GM12878 (cell line): ENCODE measurements around the gene SAMD1. TPM values are rescaled to one million over a fixed set of nuclear protein-coding genes. Genes with fewer than 3 reads are reported as not detected.

ENCODE experiments used
- ATF7 ChIP-seq: fragments of 450-650 bp; IDR thresholded peaks from 2 replicates; pipeline ENCODE4 v1.6.1; 2016; ENCODE audit warnings: low read depth, mild to moderate bottlenecking
- CHD1 ChIP-seq: IDR thresholded peaks from 2 replicates; pipeline ENCODE4 v1.6.1; 2012; ENCODE audit warnings: low read depth, low read length, improper control_type of control experiment
- CREM ChIP-seq: IDR thresholded peaks from 2 replicates; pipeline ENCODE4 v1.6.1; 2014; ENCODE audit warnings: antibody characterized with exemption, low read depth
- EZH2 ChIP-seq: IDR thresholded peaks from 2 replicates; pipeline ENCODE4 v1.6.1; 2012; ENCODE audit warnings: low read depth, mild to moderate bottlenecking, control low read depth, inconsistent platforms, low read length, borderline replicate concordance; ENCODE audit not compliant: control insufficient read depth
- FOXM1 ChIP-seq: IDR thresholded peaks from 2 replicates; pipeline ENCODE4 v1.6.1; 2012; ENCODE audit warnings: low read depth, mild to moderate bottlenecking, inconsistent platforms, low read length, moderate library complexity
- HCFC1 ChIP-seq: fragments of 150-350 bp; IDR thresholded peaks from 2 replicates; pipeline ENCODE4 v1.6.1; 2014; ENCODE audit warnings: low read length
- JUND ChIP-seq: IDR thresholded peaks from 2 replicates; pipeline ENCODE4 v1.6.1; 2012; ENCODE audit warnings: low read depth, mild to moderate bottlenecking, low read length, improper control_type of control experiment, moderate library complexity
- KAT2A ChIP-seq: conservative IDR thresholded peaks from 2 replicates; pipeline ENCODE4 v1.6.1; 2011; ENCODE audit warnings: low read depth, low read length; ENCODE audit not compliant: control insufficient read depth
- MEF2B ChIP-seq: fragments of 450-650 bp; IDR thresholded peaks from 2 replicates; pipeline ENCODE4 v1.6.1; 2018; ENCODE audit warnings: mild to moderate bottlenecking, moderate library complexity; ENCODE audit not compliant: partially characterized antibody, poor library complexity, severe bottlenecking
- MXI1 ChIP-seq: fragments of 150-350 bp; IDR thresholded peaks from 2 replicates; pipeline ENCODE4 v1.6.1; 2011; ENCODE audit warnings: low read depth, mild to moderate bottlenecking, inconsistent platforms, low read length, improper control_type of control experiment
- PKNOX1 ChIP-seq: fragments of 450-650 bp; IDR thresholded peaks from 2 replicates; pipeline ENCODE4 v1.6.1; 2016; ENCODE audit warnings: mild to moderate bottlenecking
- RAD21 ChIP-seq: IDR thresholded peaks from 2 replicates; pipeline ENCODE4 v1.6.1; 2011; ENCODE audit warnings: mild to moderate bottlenecking, low read depth, low read length, moderate library complexity; ENCODE audit not compliant: insufficient read depth
- SIN3A ChIP-seq: IDR thresholded peaks from 2 replicates; pipeline ENCODE4 v1.6.1; 2012; ENCODE audit warnings: low read depth, low read length, improper control_type of control experiment
- SIX5 ChIP-seq: IDR thresholded peaks from 2 replicates; pipeline ENCODE4 v1.6.1; 2011; ENCODE audit warnings: mild to moderate bottlenecking, low read depth, low read length, moderate library complexity; ENCODE audit not compliant: severe bottlenecking
- SUPT20H ChIP-seq: IDR thresholded peaks from 2 replicates; pipeline ENCODE4 v1.6.1; 2011; ENCODE audit warnings: low read depth, mild to moderate bottlenecking, low read length, moderate library complexity, borderline replicate concordance; ENCODE audit not compliant: control insufficient read depth
- YBX1 ChIP-seq: fragments of 450-650 bp; IDR thresholded peaks from 2 replicates; pipeline ENCODE4 v1.6.1; 2016; ENCODE audit warnings: antibody characterized with exemption
- ZNF592 ChIP-seq: fragments of 450-650 bp; IDR thresholded peaks from 2 replicates; pipeline ENCODE4 v1.6.1; 2017; ENCODE audit warnings: mild to moderate bottlenecking, moderate library complexity
- ZSCAN29 ChIP-seq: fragments of 450-650 bp; IDR thresholded peaks from 2 replicates; pipeline ENCODE4 v1.6.1; 2017; ENCODE audit warnings: mild to moderate bottlenecking, moderate library complexity
- polyA plus RNA-seq, 11 experiments: library from polyadenylated mRNA; depleted of rRNA in 4 of 11; unstranded in 6 of 11; stranded (reverse) in 5 of 11; fragments of >200 nt; fragmentation: Nextera tagmentation in 4 of 11; fragmentation: Illumina TruSeq in 1 of 11; extraction: Ambion mirVana in 4 of 11; extraction: Trizol in 1 of 11; gene quantifications; 1 replicate in 1 of 11; 2 replicates in 10 of 11; pipeline versions ENCODE4 v1.2.1 to v1.2.3, GENCODE V29; 2011 to 2016; ENCODE audit warnings: inconsistent platforms in 2 of 11, missing spikeins in 2 of 11, low read depth in 1 of 11
- total RNA-seq, 4 experiments: library from RNA; depleted of rRNA in 3 of 4; stranded (reverse); fragments of >200 nt in 3 of 4; fragmentation: Illumina TruSeq in 1 of 4; extraction: Trizol in 1 of 4; gene quantifications; 2 replicates each; pipeline versions ENCODE4 v1.2.1 to v1.2.3, GENCODE V29; 2013 to 2021
- TF ChIP-seq, protein P1 (sequence below): IDR thresholded peaks from 2 replicates; pipeline ENCODE4 v1.6.1; 2011; ENCODE audit warnings: mild to moderate bottlenecking, low read depth, low read length, moderate library complexity; ENCODE audit not compliant: insufficient replicate concordance

The SAMD1 gene
- total and polyA plus RNA-seq, 10 of the 15 experiments (the other 5 are each of a cell fraction or from before 2014, with no cell fraction given) = 3.0 to 71.7 (median 19.3) TPM

GRCh38 chr19:14136509-14137281 is 46.1 kb upstream of the SAMD1 start, which contains the start of gene ASF1B (continued):
- TF ChIP-seq ZNF592 (no peak), MXI1 (peak; percentile 81; the same call in 1 of the 2 replicates), CREM (peak; percentile 48), ZSCAN29 (no peak), MEF2B (no peak), HCFC1 (no peak), FOXM1 (peak; percentile 58; the same call in 1 of the 2 replicates), RAD21 (peak; percentile 91), SIX5 (no peak), JUND (no peak), ATF7 (0 out of 2 replicates have a peak, but pooled peaks have one; percentile 13), YBX1 (no peak), CHD1 (no peak), KAT2A (no peak), SIN3A (peak; percentile 99), PKNOX1 (peak; percentile 99), SUPT20H (no peak), EZH2 (no peak)
- TF ChIP-seq, protein P1, sequence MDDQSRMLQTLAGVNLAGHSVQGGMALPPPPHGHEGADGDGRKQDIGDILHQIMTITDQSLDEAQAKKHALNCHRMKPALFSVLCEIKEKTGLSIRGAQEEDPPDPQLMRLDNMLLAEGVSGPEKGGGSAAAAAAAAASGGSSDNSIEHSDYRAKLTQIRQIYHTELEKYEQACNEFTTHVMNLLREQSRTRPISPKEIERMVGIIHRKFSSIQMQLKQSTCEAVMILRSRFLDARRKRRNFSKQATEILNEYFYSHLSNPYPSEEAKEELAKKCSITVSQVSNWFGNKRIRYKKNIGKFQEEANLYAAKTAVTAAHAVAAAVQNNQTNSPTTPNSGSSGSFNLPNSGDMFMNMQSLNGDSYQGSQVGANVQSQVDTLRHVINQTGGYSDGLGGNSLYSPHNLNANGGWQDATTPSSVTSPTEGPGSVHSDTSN = peak; percentile 94
